ENCODE results near the gene NBEAL2. TPM values are rescaled to one million over a fixed set of nuclear protein-coding genes. Genes with fewer than 3 reads are reported as not detected.
A peak's percentile ranks its signal among the peaks of the same experiment; 100 is the strongest.

Gene NBEAL2
- polyA plus RNA-seq, 1 donor from 2014 or later, result 3.3 TPM

DNA sequence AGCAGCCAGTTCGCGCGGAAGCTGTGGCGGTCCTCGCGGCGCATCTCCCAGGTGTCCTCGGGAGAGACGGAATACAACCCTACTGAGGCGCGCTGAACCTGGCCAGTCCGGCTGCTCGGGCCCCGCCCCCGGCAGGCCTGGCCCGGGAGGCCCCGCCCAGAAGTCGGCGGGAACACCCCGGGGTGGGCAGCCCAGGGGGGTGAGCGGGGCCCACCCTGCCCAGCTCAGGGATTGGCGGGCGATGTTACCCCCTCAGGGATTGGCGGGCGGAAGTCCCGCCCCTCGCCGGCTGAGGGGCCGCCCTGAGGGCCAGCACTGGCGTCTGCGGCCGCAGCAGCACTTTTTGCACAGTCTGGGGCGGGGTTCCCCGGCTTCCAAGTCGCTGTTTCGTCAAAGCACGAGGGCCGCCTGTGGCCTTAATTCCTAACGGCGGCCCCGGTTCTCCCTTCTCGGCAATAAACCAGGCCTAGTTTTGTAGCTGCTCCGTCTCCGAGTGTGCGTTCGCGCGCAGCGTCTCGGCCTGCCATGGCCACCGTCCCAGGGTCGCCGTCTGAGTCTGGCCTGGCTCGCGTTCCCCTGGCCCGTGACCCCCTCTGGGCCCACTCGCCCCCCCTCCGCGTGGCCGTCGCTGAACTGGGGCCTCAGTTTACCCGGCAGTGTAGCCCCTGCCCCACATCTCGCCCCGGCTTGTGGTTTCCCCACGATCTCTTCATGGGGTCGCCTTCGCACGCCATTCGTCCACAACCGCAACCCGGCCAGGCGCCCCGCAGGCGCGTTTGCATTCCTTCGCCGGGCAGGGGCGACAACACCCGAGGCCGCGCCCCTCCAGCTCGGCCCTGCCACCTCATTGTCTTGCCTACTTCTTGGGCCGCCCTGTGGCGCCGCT lies 30.0 kb downstream of the NBEAL2 start:
- H3K4me3 ChIP-seq (ENCODE audit: low read length), result peak overlapping the region; percentile 48
- no peaks in the 10 kb centered on the region for H3K36me3 ChIP-seq (ENCODE audit: insufficient read depth, low read length)
- no peaks in the 10 kb centered on the region for H3K79me2 ChIP-seq (replicated peaks; ENCODE audit: insufficient read depth, low read length)
- H4K20me1 ChIP-seq (ENCODE audit: insufficient read depth), result no peaks in the 10 kb centered on the region
- H3K9me3 ChIP-seq (ENCODE audit: low read length), result no peaks in the 10 kb centered on the region
- no peak overlapping the region for H3K27ac ChIP-seq (ENCODE audit: low read length)
- TF ChIP-seq MXI1 (conservative IDR thresholded peaks at IDR 0.05; ENCODE audit: poor library complexity, severe bottlenecking) (no peak), REST (IDR thresholded peaks at IDR 0.05; ENCODE audit: borderline replicate concordance) (no peak), TAF1 (IDR thresholded peaks at IDR 0.05; ENCODE audit: low read depth) (no peak), EZH2 (IDR thresholded peaks at IDR 0.05; ENCODE audit: borderline replicate concordance, insufficient read depth, low read length, poor library complexity, severe bottlenecking) (no peak), SMC3 (conservative IDR thresholded peaks at IDR 0.05; ENCODE audit: poor library complexity) (no peak), CTCF (IDR thresholded peaks at IDR 0.05; ENCODE audit: poor library complexity, severe bottlenecking) (no peak), RAD21 (conservative IDR thresholded peaks at IDR 0.05) (no peak), EP300 (conservative IDR thresholded peaks at IDR 0.05; ENCODE audit: poor library complexity, severe bottlenecking) (no peak), POLR2AphosphoS5 (IDR thresholded peaks at IDR 0.05) (no peak)
- no peak overlapping the region for H2AFZ ChIP-seq (ENCODE audit: low read depth, low read length)
- no peak overlapping the region for H3K9ac ChIP-seq (ENCODE audit: low read length)
- no peaks in the 10 kb centered on the region for H3F3A ChIP-seq (ENCODE audit: insufficient read depth, low read length, poor library complexity, severe bottlenecking)
- no peak overlapping the region for H3K4me2 ChIP-seq (ENCODE audit: low read length)
- no peaks in the 10 kb centered on the region for H3K27me3 ChIP-seq (ENCODE audit: insufficient read depth, low read depth, low read length)
- H3K9me2 ChIP-seq (ENCODE audit: insufficient read depth, low read length), result no peaks in the 10 kb centered on the region

GRCh38 chr3:47010111-47010712 lies 30.7 kb downstream of the NBEAL2 start:
- no peak overlapping the region for H3K9ac ChIP-seq (ENCODE audit: low read length)
- H2AFZ ChIP-seq (ENCODE audit: low read depth, low read length), result no peak overlapping the region

More at GRCh38 chr3:47010111-47010712, 30.7 kb downstream of the NBEAL2 start:
- TF ChIP-seq TAF1 (IDR thresholded peaks at IDR 0.05; ENCODE audit: low read depth) (no peak), RAD21 (conservative IDR thresholded peaks at IDR 0.05) (no peak), REST (IDR thresholded peaks at IDR 0.05; ENCODE audit: borderline replicate concordance) (no peak), EP300 (conservative IDR thresholded peaks at IDR 0.05; ENCODE audit: poor library complexity, severe bottlenecking) (no peak), CTCF (IDR thresholded peaks at IDR 0.05; ENCODE audit: poor library complexity, severe bottlenecking) (no peak)
- Histone ChIP-seq H3K79me2 (replicated peaks; ENCODE audit: insufficient read depth, low read length) (no peaks in the 10 kb centered on the region), H3K36me3 (ENCODE audit: insufficient read depth, low read length) (no peaks in the 10 kb centered on the region), H3K4me3 (ENCODE audit: low read length) (no peak overlapping the region), H3K9me2 (ENCODE audit: insufficient read depth, low read length) (no peaks in the 10 kb centered on the region), H3K27ac (ENCODE audit: low read length) (no peak overlapping the region), H3K4me2 (ENCODE audit: low read length) (no peak overlapping the region), H3F3A (ENCODE audit: insufficient read depth, low read length, poor library complexity, severe bottlenecking) (no peaks in the 10 kb centered on the region), H4K20me1 (ENCODE audit: insufficient read depth) (no peaks in the 10 kb centered on the region), H3K9me3 (ENCODE audit: low read length) (no peaks in the 10 kb centered on the region), H3K27me3 (ENCODE audit: insufficient read depth, low read depth, low read length) (no peaks in the 10 kb centered on the region)

All from neural cell (in vitro differentiated cells).